Right lung (tissue), 5 donors: Measurements from ENCODE around the gene RASIP1. TPM values are rescaled to one million over a fixed set of nuclear protein-coding genes. Genes with fewer than 3 reads are reported as not detected.

ENCODE experiments used
- DNase-seq, 2 donors: peaks; one replicate each; pipeline ENCODE4 v3.0.0-alpha.2; 2013
- polyA plus RNA-seq, 5 donors: library from polyadenylated mRNA; unstranded; fragments of 120-200 nt; gene quantifications; one replicate each; pipeline versions ENCODE4 v1.2.1 to v1.2.3, GENCODE V29; 2013; ENCODE audit warnings: inconsistent platforms in 1 of 5, low replicate concordance in 1 of 5; ENCODE audit not compliant: insufficient read length in 5 of 5, insufficient read depth in 1 of 5

The RASIP1 gene
- polyA plus RNA-seq, 5 donors = 14.6 to 29.8 (median 17.7) TPM

DNA sequence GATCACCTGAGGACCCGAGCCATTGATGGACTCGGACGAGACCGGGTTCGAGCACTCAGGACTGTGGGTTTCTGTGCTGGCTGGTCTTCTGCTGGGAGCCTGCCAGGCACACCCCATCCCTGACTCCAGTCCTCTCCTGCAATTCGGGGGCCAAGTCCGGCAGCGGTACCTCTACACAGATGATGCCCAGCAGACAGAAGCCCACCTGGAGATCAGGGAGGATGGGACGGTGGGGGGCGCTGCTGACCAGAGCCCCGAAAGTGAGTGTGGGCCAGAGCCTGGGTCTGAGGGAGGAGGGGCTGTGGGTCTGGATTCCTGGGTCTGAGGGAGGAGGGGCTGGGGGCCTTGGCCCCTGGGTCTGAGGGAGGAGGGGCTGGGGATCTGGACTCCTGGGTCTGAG lies 15.8 kb upstream of the RASIP1 start:
- no peak for DNase-seq

DNA sequence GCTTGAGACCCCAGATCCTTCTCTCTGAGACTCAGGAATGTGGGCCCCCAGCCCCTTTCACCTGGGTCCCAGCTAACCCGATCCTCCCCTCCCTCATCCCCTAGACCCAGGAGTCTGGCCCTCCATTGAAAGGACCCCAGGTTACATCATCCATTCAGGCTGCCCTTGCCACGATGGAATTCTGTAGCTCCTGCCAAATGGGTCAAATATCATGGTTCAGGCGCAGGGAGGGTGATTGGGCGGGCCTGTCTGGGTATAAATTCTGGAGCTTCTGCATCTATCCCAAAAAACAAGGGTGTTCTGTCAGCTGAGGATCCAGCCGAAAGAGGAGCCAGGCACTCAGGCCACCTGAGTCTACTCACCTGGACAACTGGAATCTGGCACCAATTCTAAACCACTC lies 15.4 kb upstream of the RASIP1 start:
- DNase-seq = no peak

DNA sequence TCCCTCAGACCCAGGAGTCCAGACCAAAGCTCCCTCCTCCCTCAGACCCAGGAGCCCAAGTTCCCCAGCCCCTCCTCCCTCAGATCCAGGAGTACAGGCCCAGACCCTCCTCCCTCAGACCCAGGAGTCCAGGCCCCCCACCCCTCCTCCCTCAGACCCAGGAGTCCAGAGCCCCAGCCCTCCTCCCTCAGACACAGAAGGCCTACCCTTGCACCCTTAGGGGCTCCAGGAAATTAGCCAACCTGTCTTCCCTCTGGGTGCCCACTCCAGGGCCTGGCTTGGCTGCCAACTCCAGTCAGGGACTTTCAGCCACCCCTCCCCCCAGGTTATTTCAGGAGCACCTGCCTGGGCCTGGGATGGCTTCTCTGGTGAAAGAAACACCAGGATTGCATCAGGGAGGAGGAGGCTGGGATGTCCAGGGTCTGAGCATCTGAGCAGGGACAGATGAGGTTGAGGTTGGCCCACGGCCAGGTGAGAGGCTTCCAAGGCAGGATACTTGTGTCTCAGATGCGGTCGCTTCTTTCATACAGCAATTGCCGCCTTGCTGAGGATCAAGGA lies 14.8 kb upstream of the RASIP1 start, which contains the start of gene FGF21:
Gene FGF21 (plus strand): TSS at position 441 of the 558 bp plus-strand sequence. CDS start 713 bp downstream, outside the sequence.
- DNase-seq = no peak

DNA sequence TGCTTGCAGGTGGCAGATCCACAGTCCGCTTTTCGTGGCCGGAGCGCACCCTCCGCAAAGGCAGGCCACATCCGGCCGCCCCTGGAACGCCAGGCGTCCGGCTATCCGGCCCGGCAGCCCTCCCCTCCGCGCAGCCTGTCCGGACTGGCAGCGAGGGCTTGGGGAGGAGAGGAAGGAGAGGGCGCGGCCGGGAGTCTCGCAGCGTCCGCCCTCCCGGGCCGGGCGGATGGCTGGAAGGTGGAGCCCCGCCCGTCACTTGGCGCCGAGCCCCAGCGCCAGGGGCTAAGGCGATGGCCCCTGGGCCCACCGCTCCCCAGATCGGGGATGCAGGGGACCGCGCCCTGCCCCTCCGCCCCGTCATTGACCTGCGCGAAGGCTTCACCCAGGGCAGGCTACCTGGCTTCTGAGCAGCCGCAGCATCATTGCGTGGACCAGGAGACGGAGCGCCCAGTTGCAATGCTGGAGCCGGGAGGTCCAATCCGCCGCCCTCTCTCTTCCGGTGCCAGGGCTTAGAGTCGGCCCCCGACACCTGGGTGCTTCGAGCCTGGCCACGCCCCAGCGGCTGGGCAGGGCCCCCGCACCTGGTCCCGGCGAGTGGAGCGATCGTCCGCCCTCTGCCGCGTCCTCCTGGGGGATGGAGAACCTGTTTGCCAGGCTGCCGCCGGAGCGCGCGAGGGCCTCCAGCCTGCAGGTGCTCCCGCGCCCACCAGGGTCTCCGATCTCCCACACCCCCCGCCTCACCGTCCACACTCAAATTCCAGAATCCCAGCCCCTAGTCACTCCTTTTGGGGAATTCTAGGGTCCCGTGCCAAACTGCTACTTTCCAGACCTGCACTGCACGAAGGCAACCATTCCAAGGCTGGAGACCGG lies 12.3 kb upstream of the RASIP1 start, which contains the start of gene FUT1:
Gene FUT1 (minus strand): TSS at position 146 of the 870 bp plus-strand sequence. CDS start 1,360 bp downstream, outside the sequence.
- DNase-seq = peak; percentile 70 to 80

DNA sequence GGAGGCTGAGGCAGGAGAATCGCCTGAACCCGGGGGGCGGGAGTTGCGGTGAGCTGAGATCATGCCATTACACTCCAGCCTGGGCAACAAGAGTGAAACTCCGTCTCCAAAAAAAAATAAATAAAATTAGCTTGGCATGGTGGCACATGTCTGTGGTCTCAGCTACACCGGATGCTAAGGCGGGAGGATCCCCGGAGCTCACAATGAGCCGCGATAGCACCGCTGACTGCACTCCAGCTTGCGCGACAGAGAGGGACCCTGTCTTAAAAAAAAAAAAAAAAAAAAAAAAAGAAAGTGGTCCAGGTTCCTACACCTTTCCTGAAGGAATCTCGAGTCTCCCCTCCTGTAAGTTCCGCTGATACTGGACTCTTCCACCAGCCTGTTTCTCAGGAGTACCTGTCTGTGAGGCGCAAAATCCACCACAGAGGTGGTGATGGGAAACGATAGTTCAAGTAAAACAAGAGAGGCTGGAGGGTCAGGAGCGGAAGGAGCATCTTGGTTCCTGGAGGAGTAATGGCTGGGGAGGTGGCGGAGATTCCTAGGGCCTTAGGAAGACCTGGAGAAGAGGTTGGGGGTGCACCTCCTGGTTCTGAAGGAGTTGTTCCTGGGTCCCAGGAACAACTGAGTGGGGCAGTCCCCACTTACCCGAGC lies 11.6 kb upstream of the RASIP1 start:
- no peak for DNase-seq

DNA sequence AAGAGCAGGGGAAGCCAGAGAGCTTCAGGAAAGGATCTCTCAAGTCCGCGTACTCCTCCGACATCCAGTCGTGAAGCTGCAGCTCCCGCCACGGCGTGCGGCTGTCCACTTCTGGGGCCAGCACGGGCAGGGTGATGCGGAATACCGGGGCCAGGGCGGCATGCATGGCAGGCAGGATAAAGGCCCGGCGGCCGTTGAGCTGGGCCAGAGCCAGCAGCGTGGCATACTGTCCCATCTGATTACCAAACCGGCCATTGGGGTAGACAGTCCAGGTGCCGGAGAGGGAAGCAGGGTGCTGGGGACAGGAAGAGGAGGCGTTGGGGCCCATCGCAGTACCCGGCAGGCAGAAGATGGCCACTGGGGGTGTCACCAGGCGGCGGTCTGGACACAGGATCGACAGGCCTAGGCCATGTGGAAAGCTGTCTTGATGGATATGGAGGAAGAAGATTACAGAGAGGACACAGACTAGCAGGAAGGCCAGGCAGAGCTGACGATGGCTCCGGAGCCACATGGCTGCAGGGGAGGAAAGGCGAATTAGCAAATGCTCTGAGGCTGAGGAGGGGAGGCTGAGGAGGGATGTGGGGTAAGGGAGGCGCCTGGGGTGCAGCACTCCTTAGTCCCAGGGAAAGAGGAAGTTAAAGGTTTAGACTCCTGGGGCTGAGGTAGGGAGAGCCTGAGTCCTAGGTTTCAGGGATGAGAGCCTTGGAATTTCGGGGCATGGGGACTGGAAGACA lies 10.5 kb upstream of the RASIP1 start:
- DNase-seq = no peak

DNA sequence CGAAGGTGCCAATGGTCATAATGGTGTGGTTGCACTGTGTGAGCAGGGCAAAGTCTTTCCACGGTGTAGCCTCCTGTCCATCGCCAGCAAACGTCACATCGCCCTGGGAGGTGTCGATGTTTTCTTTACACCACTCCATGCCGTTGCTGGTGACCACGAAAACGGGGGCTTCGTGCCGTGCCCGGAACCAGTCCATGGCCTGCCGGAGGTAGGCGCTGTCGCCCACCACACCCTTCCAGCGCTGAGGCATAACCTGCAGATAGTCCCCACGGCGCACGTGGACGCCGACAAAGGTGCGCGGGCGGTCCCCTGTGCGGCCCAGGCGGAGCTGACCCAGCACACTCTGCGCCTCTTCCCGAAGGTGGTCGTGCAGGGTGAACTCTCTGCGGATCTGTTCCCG lies 9.9 kb upstream of the RASIP1 start:
- DNase-seq = no peak

DNA sequence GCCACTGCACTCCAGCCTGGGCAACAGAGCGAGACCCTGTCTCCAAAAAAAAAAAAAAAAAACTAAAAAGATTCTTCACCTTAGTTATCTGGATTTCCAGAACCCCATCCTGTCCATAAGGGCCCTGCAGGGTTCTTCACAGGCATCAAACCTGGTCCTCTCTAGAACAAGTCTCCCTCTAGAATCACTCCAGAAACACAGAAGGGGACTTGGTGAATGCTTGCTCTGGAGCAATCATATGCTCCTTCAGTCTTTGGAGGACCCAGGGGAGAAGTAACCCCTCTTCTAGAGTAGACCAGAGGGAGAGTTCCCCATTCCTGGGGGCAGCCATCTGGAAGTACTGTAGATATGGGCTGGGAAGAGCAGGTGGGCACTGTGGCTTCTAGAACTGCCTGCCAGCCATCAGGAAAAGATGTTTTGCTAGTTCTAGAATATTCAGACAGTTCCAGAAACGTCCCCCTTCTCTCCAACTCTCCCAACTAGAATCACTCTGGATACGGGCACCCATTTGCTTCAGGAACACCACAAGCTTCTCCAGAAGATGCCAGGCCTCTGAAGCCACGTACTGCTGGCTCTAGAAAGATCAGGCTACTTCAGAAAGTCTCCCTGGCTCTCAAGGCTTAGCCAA lies 9.3 kb upstream of the RASIP1 start:
- no peak for DNase-seq

DNA sequence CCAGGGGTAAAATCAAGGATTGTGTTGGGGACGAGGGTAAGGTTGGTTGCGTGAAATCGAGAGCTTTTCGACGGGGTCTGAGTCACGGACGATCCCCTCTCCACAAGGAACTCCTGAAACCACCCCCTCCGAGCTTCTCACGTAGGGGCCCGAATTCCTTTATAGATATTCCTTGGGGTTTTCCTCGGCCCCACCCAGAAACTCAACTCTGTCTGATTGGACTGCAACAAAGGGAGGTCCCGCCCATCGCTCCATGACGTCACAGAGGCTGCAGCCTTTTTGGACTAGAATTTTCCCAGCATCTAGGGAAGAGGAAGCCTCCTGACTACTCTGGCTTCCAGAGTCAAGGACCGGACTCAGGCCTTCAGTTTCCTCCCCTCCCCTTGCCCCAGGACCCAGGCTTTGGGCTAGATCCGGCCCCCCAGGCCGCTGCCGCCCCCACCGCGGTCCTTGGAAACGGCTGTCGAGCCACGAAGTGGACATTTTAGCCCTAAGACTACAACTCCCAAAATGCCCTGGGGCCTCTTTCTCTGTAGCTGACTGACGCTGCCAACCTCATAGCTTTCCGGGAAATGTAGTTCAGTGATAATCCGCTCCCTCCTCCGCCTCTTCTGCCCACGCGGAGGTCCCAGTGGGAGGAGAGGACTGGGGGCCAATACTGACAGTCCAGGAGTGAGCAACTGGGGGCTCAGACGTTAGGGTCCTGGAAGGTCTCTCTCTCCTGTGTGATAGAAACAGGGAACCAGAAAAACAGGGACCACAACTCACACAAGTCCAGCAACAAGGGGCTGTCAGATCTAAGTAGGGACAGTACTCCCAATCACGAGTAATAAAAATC lies 6.5 kb upstream of the RASIP1 start, which contains the start of gene IZUMO1:
Gene IZUMO1 (minus strand): TSS at position 172 of the 838 bp plus-strand sequence. CDS start 1,050 bp downstream, outside the sequence.
- DNase-seq = peak; percentile 70 to 72

DNA sequence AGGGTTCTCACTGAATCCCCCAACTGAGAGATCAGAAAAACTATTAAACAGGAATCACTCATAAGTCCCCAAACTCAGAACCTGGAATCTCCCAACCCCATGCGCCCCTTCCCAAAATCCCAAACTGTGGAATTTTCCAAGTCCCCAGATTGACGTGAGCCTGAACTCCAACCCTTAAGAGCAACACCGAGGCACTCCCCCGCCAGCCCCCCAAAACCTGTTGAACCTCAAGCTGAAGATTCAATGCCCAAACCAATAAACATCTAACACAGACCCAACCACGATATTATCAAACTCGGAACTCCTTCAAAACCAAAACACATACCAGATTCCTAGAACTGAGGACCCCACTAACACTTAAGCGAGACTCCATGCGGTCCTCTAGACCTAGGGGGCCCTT lies 5.7 kb upstream of the RASIP1 start:
- DNase-seq = no peak

DNA sequence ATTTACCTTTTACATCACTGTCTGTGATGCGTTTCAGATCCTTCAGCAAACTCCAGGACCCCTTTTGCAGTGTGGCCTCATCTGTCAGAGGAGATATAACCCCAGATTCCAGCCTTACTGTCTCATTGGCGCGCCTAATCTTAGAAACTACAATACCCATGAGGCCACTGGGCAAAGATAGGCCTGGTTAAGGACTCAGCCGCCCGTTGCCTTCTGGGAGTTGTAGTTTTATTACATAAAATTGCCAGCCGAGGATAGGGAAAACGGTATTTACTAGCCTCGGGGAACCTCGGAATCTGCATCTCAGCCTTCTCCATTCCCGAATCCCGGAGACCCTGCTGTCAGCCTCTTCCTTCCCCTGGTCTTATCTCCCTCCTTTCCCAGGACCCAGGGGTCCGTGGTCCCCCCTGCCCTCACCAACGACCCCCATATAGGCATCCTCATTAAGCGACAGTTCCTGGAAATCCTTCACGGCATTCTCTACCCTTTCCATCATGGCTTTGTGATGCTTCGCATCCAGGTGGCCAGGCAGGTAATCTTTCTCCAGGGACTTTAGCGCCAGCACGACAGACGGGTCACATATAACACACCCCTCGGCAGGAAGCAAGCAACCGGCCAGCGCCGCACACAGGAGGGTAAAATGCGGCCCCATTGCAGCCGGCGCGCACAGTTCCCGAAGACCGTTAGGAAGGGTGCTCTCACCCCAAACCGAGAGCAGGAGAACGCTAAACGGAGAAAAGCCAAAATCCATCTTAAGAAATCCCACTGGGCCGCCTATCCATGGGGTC lies 5.0 kb upstream of the RASIP1 start:
- no peak for DNase-seq

DNA sequence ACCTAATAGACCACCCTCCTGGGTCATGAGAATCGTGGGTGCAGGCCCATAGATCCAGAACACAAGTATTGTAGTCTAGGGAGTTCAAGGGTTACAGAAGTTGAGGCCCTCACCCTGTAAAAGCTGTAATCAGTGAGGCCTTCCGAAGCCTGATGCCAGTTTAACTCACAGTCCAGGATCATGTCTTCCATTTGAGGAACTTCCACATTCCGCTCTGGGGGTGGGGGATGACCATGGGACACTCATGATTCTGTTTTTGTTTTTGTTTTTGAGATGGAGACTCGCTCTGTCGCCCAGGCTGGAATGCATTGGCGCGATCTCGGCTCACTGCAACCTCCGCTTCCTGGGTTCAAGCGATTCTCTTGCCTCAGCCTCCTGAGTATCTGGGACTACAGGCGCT lies 1.7 kb upstream of the RASIP1 start:
- no peak for DNase-seq

DNA sequence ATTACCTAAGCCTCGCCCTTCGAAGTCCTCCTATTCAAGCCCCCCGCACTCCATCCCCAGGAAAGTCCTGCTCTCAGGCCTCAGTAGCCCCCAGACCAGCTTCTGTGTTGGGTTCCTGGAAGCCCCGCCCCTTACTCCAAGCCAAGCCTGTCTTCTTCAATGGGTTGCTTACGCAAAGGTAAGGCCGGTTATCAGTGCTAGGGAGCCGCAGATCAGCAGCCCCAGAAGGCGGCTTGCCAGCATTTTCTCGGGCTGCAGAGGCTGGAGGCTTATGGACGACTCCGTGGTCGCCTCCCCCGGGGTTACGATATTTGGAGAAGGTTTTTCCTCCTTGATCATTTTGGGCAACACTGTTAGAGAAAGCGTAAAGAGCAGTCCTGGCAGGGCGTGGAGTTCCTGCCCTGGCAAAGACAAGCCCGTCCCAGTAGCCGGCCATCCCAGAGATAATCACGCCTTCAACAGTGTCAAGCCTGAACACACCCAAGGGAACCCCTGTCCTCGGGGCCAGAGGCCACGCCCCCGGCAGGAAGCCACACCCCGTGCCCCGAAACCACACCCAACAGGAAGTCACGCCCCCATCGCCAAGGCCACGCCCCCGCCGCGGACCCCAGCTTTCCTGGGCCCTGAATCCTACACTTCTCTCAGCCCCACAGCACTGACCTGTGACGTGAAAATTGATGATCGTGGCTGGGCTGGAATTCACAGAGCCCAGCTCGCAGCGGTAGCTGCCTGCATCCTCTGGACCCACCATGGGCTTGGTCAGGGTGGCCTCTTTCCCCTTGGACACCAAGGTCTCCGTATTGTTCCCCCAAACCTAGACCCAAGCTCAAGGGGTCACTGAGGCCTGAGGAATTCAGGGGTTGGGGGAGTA lies 954 bp upstream of the RASIP1 start:
- DNase-seq = no peak

DNA sequence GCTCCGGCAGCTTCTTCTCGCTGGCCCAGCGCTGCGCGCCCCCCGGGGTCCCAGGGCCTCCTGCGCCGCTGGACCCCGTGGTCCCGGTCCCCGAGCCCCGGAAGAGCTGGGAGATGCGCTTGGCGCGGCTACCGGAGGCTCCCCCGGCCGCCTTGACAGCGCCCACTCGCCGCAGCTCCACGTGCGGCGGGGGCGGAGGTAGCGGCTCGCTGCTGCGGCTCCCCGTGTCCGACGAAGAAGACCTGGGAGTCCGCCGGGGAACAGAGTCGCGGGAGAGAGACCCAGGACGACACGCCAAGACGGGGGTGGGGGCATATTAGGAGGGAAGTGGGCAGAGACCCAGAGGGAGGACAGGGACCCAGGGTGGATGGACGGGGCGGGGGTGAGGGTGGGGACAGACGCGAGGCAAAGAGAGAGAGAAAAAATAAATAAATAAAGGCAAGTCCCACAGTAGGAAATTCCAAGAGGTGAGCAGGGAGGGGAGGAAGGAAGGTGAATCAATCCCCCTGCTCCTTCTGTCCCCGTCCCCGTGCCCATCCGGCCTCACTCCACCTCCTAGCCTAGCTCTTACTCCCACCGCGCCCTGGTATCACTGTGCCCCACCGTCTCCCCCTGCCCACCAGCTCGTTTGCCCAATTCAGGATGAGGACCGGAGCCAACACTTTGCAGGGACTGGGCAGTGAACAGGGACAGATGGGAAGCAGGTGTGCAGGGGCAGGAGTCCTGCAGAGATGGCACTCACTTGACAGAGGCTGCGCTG lies 826 bp downstream of the RASIP1 start:
- DNase-seq = no peak

DNA sequence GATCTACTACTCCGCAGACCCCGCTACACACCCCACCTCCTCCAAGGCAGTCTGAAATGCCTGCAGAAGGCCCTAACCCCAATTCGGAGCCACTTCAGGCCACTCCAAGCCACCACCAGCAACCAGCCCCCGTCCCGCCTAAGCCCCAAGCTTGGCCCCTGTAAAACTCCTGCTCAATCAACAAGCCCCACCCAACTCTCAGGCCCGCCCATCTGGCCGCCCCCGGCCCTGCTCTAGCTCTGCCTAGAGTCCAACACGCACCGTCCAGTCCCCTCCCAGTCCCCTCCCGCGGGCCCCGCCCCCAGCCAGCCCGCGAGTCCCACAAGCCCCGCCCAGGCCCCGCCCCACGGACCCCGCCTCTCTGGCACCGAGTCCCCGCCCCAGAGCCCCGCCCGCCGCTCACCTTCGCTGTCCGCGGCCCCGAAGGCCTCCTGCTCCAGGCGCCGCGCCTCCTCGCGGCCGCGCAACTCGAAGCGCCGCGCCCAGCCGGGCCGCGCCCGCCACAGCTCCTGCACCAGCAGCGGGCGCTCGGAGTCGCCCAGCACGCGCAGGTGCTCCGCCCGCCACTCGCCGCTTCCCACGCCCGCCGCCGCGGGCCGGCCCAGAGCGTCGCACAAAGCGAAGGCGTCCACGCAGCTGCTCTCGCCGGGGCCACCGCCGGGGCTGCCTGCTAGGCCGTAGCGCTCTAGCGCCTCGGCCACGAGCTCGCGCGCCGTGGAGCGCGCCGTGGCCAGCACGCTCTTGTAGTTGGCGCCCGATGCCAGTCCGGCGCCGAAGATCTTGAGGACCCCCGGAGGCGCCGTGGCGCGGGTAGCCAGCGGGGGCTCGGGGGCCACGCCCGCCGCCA lies 1.6 kb downstream of the RASIP1 start:
- peak; percentile 83 to 84 for DNase-seq

DNA sequence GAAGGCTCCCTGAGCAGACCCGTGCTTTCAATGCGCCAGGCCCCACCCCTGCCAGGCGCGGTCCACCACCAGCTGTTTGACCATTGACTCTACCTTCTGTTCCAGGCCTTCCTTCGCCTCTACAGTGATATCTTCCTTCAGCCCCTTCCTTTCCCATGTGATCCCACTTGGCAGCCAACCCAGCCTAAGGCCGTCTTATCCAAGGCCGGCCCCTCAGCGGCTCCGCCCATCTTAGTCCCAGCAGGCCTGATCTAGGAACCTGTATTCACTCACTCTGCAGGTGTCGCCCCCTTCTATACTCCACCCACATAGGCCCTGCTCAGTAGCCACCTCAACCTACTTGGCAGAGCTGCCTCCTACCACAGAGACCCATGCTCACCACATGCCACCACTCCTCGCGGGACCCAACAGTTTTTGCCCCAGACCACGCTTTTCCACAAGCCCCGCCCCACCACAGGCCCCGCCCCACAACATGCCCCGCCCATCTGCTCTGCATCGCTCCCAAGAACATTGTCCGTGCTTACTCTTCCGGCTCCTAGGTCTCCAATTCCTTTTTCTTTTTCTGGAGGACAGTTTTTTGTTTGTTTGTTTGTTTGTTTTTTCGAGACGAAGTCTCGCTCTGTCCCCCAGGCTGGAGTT lies 2.9 kb downstream of the RASIP1 start:
- no peak for DNase-seq
